ACC112 (cell line): ENCODE measurements around the gene LAMA2.

Experiments used
- H2AFZ ChIP-seq: fragments of 200-600 bp; sonication (generic); one replicate; pipeline ENCODE4 v1.6.0; 2017; ENCODE audit warnings: antibody characterized with exemption, low read length; ENCODE audit not compliant: unreplicated experiment
- H3K27ac ChIP-seq: fragments of 200-600 bp; sonication (generic); 2 replicates; pipeline ENCODE4 v1.5.1; 2014; ENCODE audit warnings: low read depth, mild to moderate bottlenecking, antibody characterized with exemption, low read length, moderate library complexity
- H3K27me3 ChIP-seq: fragments of 200-600 bp; sonication (generic); 2 replicates; pipeline ENCODE4 v1.6.1; 2014; ENCODE audit warnings: mild to moderate bottlenecking, antibody characterized with exemption, low read length, moderate library complexity, mixed read lengths; ENCODE audit not compliant: insufficient read depth
- H3K36me3 ChIP-seq: fragments of 200-600 bp; sonication (generic); 2 replicates; pipeline ENCODE4 v1.6.1; 2016; ENCODE audit warnings: mild to moderate bottlenecking, antibody characterized with exemption, low read length, moderate library complexity, mixed read lengths; ENCODE audit not compliant: insufficient read depth
- H3K4me1 ChIP-seq: fragments of 200-600 bp; sonication (generic); one replicate; pipeline ENCODE4 v1.6.1; 2016; ENCODE audit warnings: low read length, mixed read lengths; ENCODE audit not compliant: insufficient read depth, unreplicated experiment, control insufficient read depth
- H3K4me3 ChIP-seq: fragments of 200-600 bp; sonication (generic); 2 replicates; pipeline ENCODE4 v1.5.1; 2014; ENCODE audit warnings: mild to moderate bottlenecking, low read depth, low read length
- H3K79me2 ChIP-seq: fragments of 200-600 bp; sonication (generic); one replicate; pipeline ENCODE4 v1.6.0; 2016; ENCODE audit warnings: low read length; ENCODE audit not compliant: control insufficient read depth, unreplicated experiment, insufficient read depth

LAMA2 gene

GRCh38 chr6:129507846-129508245 is 624.9 kb downstream of the LAMA2 start:
- H3K36me3 ChIP-seq = no peaks in the 10 kb centered on the region; the same call in 1 of the 2 replicates
- H3K79me2 ChIP-seq = no peaks in the 10 kb centered on the region
- H3K4me1 ChIP-seq = peaks cover 18% of the 10 kb centered on the region
- H3K27me3 ChIP-seq = no peaks in the 10 kb centered on the region
- H3K4me3 ChIP-seq = no peak overlapping the region
- no peak overlapping the region for H3K27ac ChIP-seq
- H2AFZ ChIP-seq = no peak overlapping the region

GRCh38 chr6:129508477-129509145 is 625.7 kb downstream of the LAMA2 start:
- Histone ChIP-seq H3K4me1 (peaks cover 18% of the 10 kb centered on the region), H2AFZ (no peak overlapping the region), H3K4me3 (no peak overlapping the region), H3K27ac (no peak overlapping the region), H3K79me2 (no peaks in the 10 kb centered on the region), H3K36me3 (no peaks in the 10 kb centered on the region; the same call in 1 of the 2 replicates), H3K27me3 (no peaks in the 10 kb centered on the region)

GRCh38 chr6:129510950-129511349 is 628.0 kb downstream of the LAMA2 start:
- H3K27me3 ChIP-seq = no peaks in the 10 kb centered on the region
- peak overlapping the region; percentile 50 for H2AFZ ChIP-seq
- H3K4me1 ChIP-seq = peaks cover 18% of the 10 kb centered on the region
- peak overlapping the region; percentile 51 for H3K27ac ChIP-seq
- peak overlapping the region; percentile 11; the same call in 1 of the 2 replicates for H3K4me3 ChIP-seq
- no peaks in the 10 kb centered on the region; the same call in 1 of the 2 replicates for H3K36me3 ChIP-seq
- no peaks in the 10 kb centered on the region for H3K79me2 ChIP-seq

GRCh38 chr6:129513471-129513870 is 630.5 kb downstream of the LAMA2 start:
- Histone ChIP-seq H3K27ac (no peak overlapping the region), H2AFZ (no peak overlapping the region), H3K4me3 (no peak overlapping the region), H3K36me3 (no peaks in the 10 kb centered on the region; the same call in none of the 2 replicates), H3K79me2 (no peaks in the 10 kb centered on the region), H3K27me3 (no peaks in the 10 kb centered on the region), H3K4me1 (peaks cover 18% of the 10 kb centered on the region)

GRCh38 chr6:129515004-129515403 is 632.1 kb downstream of the LAMA2 start:
- H3K27ac ChIP-seq = no peak overlapping the region
- no peaks in the 10 kb centered on the region; the same call in none of the 2 replicates for H3K36me3 ChIP-seq
- no peak overlapping the region for H3K4me3 ChIP-seq
- no peaks in the 10 kb centered on the region for H3K79me2 ChIP-seq
- H3K4me1 ChIP-seq = peaks cover 18% of the 10 kb centered on the region
- no peaks in the 10 kb centered on the region for H3K27me3 ChIP-seq
- no peak overlapping the region for H2AFZ ChIP-seq

- Histone ChIP-seq H3K27ac (no peak overlapping the region), H2AFZ (no peak overlapping the region)
Measured at GRCh38 chr6:129516005-129516404, 633.1 kb downstream of the LAMA2 start.

GRCh38 chr6:129516787-129517186 is 633.8 kb downstream of the LAMA2 start:
- Histone ChIP-seq H3K27me3 (no peaks in the 10 kb centered on the region), H3K4me3 (no peak overlapping the region), H3K36me3 (no peaks in the 10 kb centered on the region; the same call in none of the 2 replicates), H3K79me2 (no peaks in the 10 kb centered on the region), H3K27ac (no peak overlapping the region), H2AFZ (no peak overlapping the region), H3K4me1 (peaks cover 2% of the 10 kb centered on the region)

More at GRCh38 chr6:129516005-129516404, 633.1 kb downstream of the LAMA2 start:
- Histone ChIP-seq H3K36me3 (no peaks in the 10 kb centered on the region; the same call in none of the 2 replicates), H3K4me3 (no peak overlapping the region), H3K27me3 (no peaks in the 10 kb centered on the region), H3K4me1 (peaks cover 10% of the 10 kb centered on the region), H3K79me2 (no peaks in the 10 kb centered on the region)

GRCh38 chr6:129517288-129517687 is 634.4 kb downstream of the LAMA2 start:
- H3K27ac ChIP-seq = no peak overlapping the region
- H3K4me3 ChIP-seq = no peak overlapping the region
- no peaks in the 10 kb centered on the region; the same call in none of the 2 replicates for H3K36me3 ChIP-seq
- no peaks in the 10 kb centered on the region for H3K4me1 ChIP-seq
- no peaks in the 10 kb centered on the region for H3K27me3 ChIP-seq
- no peak overlapping the region for H2AFZ ChIP-seq
- H3K79me2 ChIP-seq = no peaks in the 10 kb centered on the region

GRCh38 chr6:129519750-129520149 is 636.8 kb downstream of the LAMA2 start:
- no peak overlapping the region for H3K27ac ChIP-seq
- H3K4me3 ChIP-seq = no peak overlapping the region
- H2AFZ ChIP-seq = no peak overlapping the region

GRCh38 chr6:129521946-129522345 is 639.0 kb downstream of the LAMA2 start:
- H3K27me3 ChIP-seq = no peaks in the 10 kb centered on the region
- no peak overlapping the region for H3K4me3 ChIP-seq
- H3K36me3 ChIP-seq = no peaks in the 10 kb centered on the region
- H3K79me2 ChIP-seq = no peaks in the 10 kb centered on the region
- no peak overlapping the region for H3K27ac ChIP-seq
- no peak overlapping the region for H2AFZ ChIP-seq
- H3K4me1 ChIP-seq = peaks cover 5% of the 10 kb centered on the region

More at GRCh38 chr6:129519750-129520149, 636.8 kb downstream of the LAMA2 start:
- Histone ChIP-seq H3K4me1 (peaks cover under 1% of the 10 kb centered on the region), H3K36me3 (no peaks in the 10 kb centered on the region; the same call in 1 of the 2 replicates), H3K79me2 (no peaks in the 10 kb centered on the region), H3K27me3 (no peaks in the 10 kb centered on the region)

GRCh38 chr6:129523816-129524215 is 640.9 kb downstream of the LAMA2 start:
- Histone ChIP-seq H3K4me3 (no peak overlapping the region), H3K27ac (no peak overlapping the region), H3K79me2 (no peaks in the 10 kb centered on the region), H2AFZ (no peak overlapping the region), H3K36me3 (no peaks in the 10 kb centered on the region), H3K4me1 (peaks cover 5% of the 10 kb centered on the region), H3K27me3 (no peaks in the 10 kb centered on the region)
